Sigmoid colon (tissue), 7 donors: Measurements from ENCODE around the gene LGALS7B. TPM values are rescaled to one million over a fixed set of nuclear protein-coding genes. Genes with fewer than 3 reads are reported as not detected.

Experiments used
- DNase-seq: peaks from one replicate; pipeline ENCODE4 v3.0.0-alpha.2; 2019
- H3K27ac ChIP-seq, 4 donors: fragments of 200-600 bp; sonication (generic); one replicate each; pipeline ENCODE4 v1.5.1; 2016 to 2019; ENCODE audit warnings: mild to moderate bottlenecking in 1 of 4
- H3K27me3 ChIP-seq, 3 donors: fragments of 200-600 bp; sonication (generic); one replicate each; pipeline ENCODE4 v1.5.1; 2019; ENCODE audit warnings: mild to moderate bottlenecking in 1 of 3
- H3K36me3 ChIP-seq, 4 donors: fragments of 200-600 bp; sonication (generic); one replicate each; pipeline ENCODE4 v1.5.1; 2016 to 2019
- H3K4me1 ChIP-seq, 4 donors: fragments of 200-600 bp; sonication (generic); one replicate each; pipeline ENCODE4 v1.5.1; 2017 to 2019
- H3K4me3 ChIP-seq, 4 donors: fragments of 200-600 bp; sonication (generic); one replicate each; pipeline ENCODE4 v1.5.1; 2017 to 2019; ENCODE audit warnings: mild to moderate bottlenecking in 2 of 4, moderate library complexity in 1 of 4
- H3K9me3 ChIP-seq, 4 donors: fragments of 200-600 bp in 3 of 4; sonication (generic) in 3 of 4; one replicate each; pipeline versions ENCODE4 v1.5.1 to v1.6.1; 2013 to 2019
- EP300 ChIP-seq, 4 donors: sonication (generic); formaldehyde crosslinking; IDR thresholded peaks; one replicate each; pipeline ENCODE4 v1.6.1; 2017; ENCODE audit warnings: antibody characterized with exemption in 4 of 4
- POLR2A ChIP-seq, 2 donors: fragments of 450-650 bp; IDR thresholded peaks; one replicate each; pipeline ENCODE4 v1.6.1; 2016; ENCODE audit warnings: antibody characterized with exemption in 2 of 2, mild to moderate bottlenecking in 2 of 2, moderate library complexity in 2 of 2
- POLR2AphosphoS5 ChIP-seq, 4 donors: sonication (generic); formaldehyde crosslinking; IDR thresholded peaks; one replicate each; pipeline ENCODE4 v1.6.1; 2017; ENCODE audit warnings: antibody characterized with exemption in 4 of 4
- WGBS, 2 donors: extraction: QIAGEN DNeasy Blood & Tissue Kit; methylation state at CpG; one replicate each; pipeline ENCODE4 v1.1.7; 2013; 5-methylcytosine and 5-hydroxymethylcytosine counted together
- intact Hi-C: fragments of 100-400 bp; cut with DNase I; formaldehyde crosslinking; loops from one replicate; pipeline ENCODE4 v1.15.1; 2023
- polyA plus RNA-seq, 3 donors: library from polyadenylated mRNA; stranded (reverse); fragments of 200-250 nt; gene quantifications; one replicate each; pipeline ENCODE4 v1.2.3, GENCODE V29; 2013
- total RNA-seq, 4 donors: library from RNA; depleted of rRNA; stranded (reverse); fragments of >200 nt; gene quantifications; one replicate each; pipeline ENCODE4 v1.1.0, GENCODE V29; 2016
- TF ChIP-seq, protein P1 (sequence below), 4 experiments: fragments of 450-650 bp in 3 of 4; fragments of 200-600 bp in 1 of 4; IDR thresholded peaks; one replicate each; pipeline ENCODE4 v1.5.1; 2016 to 2019; ENCODE audit warnings: antibody characterized with exemption in 4 of 4, mild to moderate bottlenecking in 3 of 4, moderate library complexity in 2 of 4
- donor health status: healthy with polysubstance abuse.
- donor health status: Bipolar disorder and iron deficiency.
- donor health status: healthy.

LGALS7B gene
- total and polyA plus RNA-seq, 7 donors, result 1.2 to 3.0 TPM; not detected in 5

DNA sequence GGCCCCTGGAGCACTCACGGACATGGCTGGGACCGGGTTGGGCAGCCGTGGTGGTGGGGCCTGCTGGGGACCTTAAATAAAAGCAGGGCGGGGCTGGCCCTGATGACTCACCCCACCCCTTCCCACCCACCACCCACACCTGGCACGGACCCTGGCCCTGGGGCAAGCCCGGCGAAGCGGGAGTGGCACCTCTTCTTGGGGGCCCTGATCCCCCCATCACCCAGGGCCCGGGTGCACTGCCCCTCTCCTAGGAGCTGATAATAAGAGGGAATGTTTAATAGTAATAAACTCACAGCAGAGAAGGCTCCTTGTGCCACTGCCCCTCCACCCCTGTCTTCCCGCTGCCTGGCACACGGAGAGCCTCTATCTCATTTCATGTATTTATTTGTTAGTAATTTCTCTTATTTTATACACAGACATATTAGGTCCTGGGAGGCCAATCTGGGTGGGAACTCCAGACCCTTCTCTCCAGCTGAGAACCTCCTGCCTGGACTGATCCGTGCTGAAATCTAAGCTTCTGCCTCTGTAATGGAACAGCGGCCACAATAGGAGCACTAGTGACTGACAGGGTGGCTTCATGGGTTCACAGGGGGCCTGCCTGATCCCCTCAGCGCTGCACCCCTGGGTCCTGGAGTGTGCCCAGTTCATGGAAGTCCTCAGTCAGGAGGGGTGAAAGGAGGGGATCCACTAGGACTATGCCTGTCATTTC, 15.4 kb upstream of the LGALS7B start, which contains the start of gene LGALS7:
TSS of gene LGALS7 (minus strand) at position 49 of the 709 bp plus-strand sequence. CDS start at position 24, 25 bp downstream.
- 60 to 75% methylated on average over 11 of the region's 14 CpGs for WGBS, 2 donors
- H3K36me3 ChIP-seq, result no peaks in the 10 kb centered on the region
- H3K9me3 ChIP-seq, result no peaks in the 10 kb centered on the region
- H3K4me1 ChIP-seq, result peaks cover 0 to 8% (median 2%) of the 10 kb centered on the region in 4 donors
- no peak for DNase-seq
- intact Hi-C loops, result no loop called here
- H3K4me3 ChIP-seq, result no peak within 1 kb of the TSS
- no peaks in the 10 kb centered on the region for H3K27me3 ChIP-seq
- TF ChIP-seq POLR2A (IDR thresholded peaks at IDR 0.05) (no peak), POLR2AphosphoS5 (IDR thresholded peaks at IDR 0.05) (no peak), EP300 (IDR thresholded peaks at IDR 0.05) (no peak)
- TF ChIP-seq, protein P1, sequence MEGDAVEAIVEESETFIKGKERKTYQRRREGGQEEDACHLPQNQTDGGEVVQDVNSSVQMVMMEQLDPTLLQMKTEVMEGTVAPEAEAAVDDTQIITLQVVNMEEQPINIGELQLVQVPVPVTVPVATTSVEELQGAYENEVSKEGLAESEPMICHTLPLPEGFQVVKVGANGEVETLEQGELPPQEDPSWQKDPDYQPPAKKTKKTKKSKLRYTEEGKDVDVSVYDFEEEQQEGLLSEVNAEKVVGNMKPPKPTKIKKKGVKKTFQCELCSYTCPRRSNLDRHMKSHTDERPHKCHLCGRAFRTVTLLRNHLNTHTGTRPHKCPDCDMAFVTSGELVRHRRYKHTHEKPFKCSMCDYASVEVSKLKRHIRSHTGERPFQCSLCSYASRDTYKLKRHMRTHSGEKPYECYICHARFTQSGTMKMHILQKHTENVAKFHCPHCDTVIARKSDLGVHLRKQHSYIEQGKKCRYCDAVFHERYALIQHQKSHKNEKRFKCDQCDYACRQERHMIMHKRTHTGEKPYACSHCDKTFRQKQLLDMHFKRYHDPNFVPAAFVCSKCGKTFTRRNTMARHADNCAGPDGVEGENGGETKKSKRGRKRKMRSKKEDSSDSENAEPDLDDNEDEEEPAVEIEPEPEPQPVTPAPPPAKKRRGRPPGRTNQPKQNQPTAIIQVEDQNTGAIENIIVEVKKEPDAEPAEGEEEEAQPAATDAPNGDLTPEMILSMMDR (IDR thresholded peaks at IDR 0.05), result no peak
- no peak within 1 kb of the TSS for H3K27ac ChIP-seq

DNA sequence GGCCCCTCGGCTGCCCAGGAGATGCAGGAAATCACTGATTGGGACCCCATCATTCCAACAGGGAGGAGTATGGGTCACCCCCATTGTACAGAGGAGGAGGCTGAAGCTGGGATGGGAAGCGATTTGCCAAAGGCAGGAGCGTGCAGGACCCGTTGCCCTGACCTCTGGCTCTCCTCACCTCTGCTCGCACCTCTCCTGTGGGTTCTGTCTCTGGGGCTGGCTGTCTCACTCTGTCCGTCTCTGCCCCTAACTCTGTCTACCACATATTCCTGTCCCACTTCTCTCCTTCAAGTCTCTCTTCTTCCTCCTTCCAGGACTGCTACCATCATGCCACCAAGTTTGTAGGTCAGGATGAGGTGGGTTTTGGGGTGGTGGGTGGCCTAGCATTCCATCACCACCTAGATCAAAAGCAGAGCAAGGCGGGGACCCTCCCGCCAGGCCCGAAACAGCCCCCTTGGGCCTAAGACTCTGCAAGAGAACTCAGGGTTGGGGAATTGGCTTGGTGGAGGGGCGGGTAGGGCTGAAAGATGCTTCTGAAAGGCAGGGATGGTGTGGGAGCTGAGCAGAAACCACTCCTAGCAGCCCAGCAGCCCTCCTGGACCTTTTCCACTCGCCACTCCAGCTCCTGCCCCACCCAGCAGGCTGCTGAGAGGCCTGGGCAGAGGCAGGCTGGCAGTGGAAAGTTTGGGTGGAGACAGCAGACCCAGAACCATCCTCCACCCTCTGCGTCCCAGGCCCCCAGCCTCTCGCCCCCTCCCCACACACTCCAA, 14.6 kb upstream of the LGALS7B start:
- Histone ChIP-seq H3K4me1 (peaks cover 0 to 8% (median 2%) of the 10 kb centered on the region in 4 donors), H3K27me3 (no peaks in the 10 kb centered on the region), H3K36me3 (no peaks in the 10 kb centered on the region), H3K27ac (no peak overlapping the region), H3K4me3 (no peak overlapping the region), H3K9me3 (no peaks in the 10 kb centered on the region)
- DNase-seq, result no peak
- intact Hi-C loops, result no loop called here
- no peak for TF ChIP-seq EP300 (IDR thresholded peaks at IDR 0.05)
- TF ChIP-seq POLR2AphosphoS5 (IDR thresholded peaks at IDR 0.05), result no peak
- TF ChIP-seq, protein P1 (IDR thresholded peaks at IDR 0.05), result no peak
- TF ChIP-seq POLR2A (IDR thresholded peaks at IDR 0.05), result no peak
- WGBS, 2 donors, result 83 to 85% methylated on average over 13 of the region's 13 CpGs

DNA sequence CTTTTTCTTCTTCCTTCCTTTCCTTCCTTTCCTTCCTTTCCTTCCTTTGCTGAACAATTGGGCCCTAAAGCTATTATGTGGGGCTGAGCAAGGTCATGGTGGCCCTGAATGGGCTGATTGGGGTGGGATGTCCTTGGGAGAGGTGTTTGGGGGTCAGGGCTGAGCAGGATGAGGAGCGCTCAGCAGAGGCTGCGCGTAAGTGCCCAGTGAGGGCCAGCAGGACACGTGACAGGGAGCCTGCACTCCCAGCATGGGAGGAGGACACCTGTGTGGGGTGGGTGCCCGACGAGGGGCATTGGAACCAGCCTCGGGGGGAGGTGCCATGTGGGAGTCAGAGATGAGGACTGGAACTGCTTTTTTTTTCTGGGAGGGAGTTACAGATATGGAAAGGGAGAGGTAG, 10.3 kb upstream of the LGALS7B start:
- H3K4me3 ChIP-seq, result no peak overlapping the region
- TF ChIP-seq POLR2A (IDR thresholded peaks at IDR 0.05) (no peak), POLR2AphosphoS5 (IDR thresholded peaks at IDR 0.05) (no peak), EP300 (IDR thresholded peaks at IDR 0.05) (no peak)
- TF ChIP-seq, protein P1 (IDR thresholded peaks at IDR 0.05), result no peak
- no peaks in the 10 kb centered on the region for H3K4me1 ChIP-seq
- 73 to 76% methylated on average over 7 of the region's 7 CpGs for WGBS, 2 donors
- intact Hi-C loops, result no loop called here
- H3K36me3 ChIP-seq, result no peaks in the 10 kb centered on the region
- H3K9me3 ChIP-seq, result no peaks in the 10 kb centered on the region
- no peak overlapping the region for H3K27ac ChIP-seq
- no peak for DNase-seq
- peaks cover 0 to 4% (median 0%) of the 10 kb centered on the region in 3 donors for H3K27me3 ChIP-seq

DNA sequence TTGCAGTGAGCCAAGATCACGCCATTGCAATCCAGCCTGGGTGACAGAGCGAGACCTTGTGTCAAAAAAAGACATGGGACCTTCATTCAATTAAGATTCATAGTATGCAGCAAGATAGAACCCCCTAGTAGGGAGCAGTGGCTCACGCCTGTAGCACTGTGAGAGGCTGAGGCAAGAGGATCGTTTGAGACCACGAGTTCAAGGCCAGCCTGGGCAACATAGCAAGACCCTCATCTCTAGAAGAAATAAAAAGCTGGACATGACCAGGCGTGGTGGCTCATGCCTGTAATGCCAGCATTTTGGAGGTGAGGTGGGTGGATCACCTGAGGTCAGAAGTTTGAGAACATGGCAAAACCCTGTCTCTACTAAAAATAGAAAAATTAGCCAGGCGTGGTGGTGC, 8.6 kb upstream of the LGALS7B start:
- WGBS, 2 donors, result 87 to 91% methylated on average over 7 of the region's 7 CpGs
- intact Hi-C loops, result no loop called here
- Histone ChIP-seq H3K27ac (no peak overlapping the region), H3K36me3 (no peaks in the 10 kb centered on the region), H3K4me1 (no peaks in the 10 kb centered on the region), H3K9me3 (no peaks in the 10 kb centered on the region), H3K27me3 (peaks cover 0 to 4% (median 0%) of the 10 kb centered on the region in 3 donors), H3K4me3 (no peak overlapping the region)
- TF ChIP-seq, protein P1 (IDR thresholded peaks at IDR 0.05), result no peak
- TF ChIP-seq POLR2A (IDR thresholded peaks at IDR 0.05) (no peak), POLR2AphosphoS5 (IDR thresholded peaks at IDR 0.05) (no peak), EP300 (IDR thresholded peaks at IDR 0.05) (no peak)
- DNase-seq, result no peak
